ENCODE data around the gene ROR2. TPM values are rescaled to one million over a fixed set of nuclear protein-coding genes. Genes with fewer than 3 reads are reported as not detected.

Gene ROR2
- total RNA-seq, 4 donors from 2014 or later = 35.6 to 67.6 (median 50.6) TPM

DNA sequence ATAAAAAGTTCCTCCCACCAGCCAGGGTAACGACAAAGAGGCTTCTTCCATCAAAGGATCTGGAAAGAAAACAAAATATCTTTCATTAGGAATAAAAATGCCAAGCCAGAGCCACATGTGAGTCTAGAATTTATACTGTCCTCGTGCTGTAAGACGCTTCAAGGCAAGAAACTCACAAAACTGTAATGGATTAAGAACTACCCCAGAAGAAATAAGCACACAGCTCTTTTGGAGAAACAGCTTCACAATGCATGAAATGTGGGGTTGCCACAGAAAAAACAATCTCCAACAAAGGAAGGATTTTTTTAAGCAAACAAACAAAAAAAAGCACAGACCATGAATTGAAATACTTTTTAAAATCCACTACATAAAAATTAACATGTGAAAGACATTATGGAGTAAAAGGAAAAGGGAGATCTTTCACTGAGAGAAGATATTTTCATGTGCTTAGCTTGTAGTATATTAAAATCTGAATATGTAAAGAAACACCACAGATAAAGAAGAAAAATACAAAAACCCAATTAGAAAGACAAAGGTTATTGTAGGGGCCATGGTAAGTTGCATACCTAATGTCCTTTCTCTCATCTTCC lies 385.9 kb downstream of the ROR2 start:
- H3K27ac ChIP-seq = no peak overlapping the region
- no peaks in the 10 kb centered on the region for H3K36me3 ChIP-seq
- no peaks in the 10 kb centered on the region for H3K27me3 ChIP-seq
- H3K4me3 ChIP-seq = no peak overlapping the region
- TF ChIP-seq POLR2A (IDR thresholded peaks at IDR 0.05) = no peak
- TF ChIP-seq, protein P1, sequence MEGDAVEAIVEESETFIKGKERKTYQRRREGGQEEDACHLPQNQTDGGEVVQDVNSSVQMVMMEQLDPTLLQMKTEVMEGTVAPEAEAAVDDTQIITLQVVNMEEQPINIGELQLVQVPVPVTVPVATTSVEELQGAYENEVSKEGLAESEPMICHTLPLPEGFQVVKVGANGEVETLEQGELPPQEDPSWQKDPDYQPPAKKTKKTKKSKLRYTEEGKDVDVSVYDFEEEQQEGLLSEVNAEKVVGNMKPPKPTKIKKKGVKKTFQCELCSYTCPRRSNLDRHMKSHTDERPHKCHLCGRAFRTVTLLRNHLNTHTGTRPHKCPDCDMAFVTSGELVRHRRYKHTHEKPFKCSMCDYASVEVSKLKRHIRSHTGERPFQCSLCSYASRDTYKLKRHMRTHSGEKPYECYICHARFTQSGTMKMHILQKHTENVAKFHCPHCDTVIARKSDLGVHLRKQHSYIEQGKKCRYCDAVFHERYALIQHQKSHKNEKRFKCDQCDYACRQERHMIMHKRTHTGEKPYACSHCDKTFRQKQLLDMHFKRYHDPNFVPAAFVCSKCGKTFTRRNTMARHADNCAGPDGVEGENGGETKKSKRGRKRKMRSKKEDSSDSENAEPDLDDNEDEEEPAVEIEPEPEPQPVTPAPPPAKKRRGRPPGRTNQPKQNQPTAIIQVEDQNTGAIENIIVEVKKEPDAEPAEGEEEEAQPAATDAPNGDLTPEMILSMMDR (IDR thresholded peaks at IDR 0.05) = no peak
- no peaks in the 10 kb centered on the region for H3K4me1 ChIP-seq
- no peak for DNase-seq
- no peaks in the 10 kb centered on the region for H3K9me3 ChIP-seq
- intact Hi-C loops (cut with DNase I; ENCODE audit: low total_unique reads) = no loop called here

DNA sequence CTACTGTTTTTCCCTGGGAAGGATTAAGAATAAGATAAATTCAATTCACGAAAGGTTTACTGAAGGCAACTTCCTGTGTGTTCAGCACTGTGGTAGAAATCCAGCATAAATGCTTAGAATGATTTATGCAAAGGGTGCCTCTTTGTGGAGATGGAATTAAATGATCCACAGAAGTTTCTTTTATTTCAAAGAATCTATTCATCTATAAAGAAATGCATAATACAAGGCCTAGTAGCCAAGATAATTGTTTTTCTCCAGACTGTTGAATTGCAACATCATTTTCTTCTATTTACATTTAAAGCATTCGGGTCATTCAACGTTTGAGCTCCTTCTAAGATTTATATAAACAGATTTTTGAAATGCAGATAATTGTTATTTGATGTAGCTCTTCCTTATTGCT lies 387.6 kb downstream of the ROR2 start:
- no peaks in the 10 kb centered on the region for H3K4me1 ChIP-seq
- no peak for DNase-seq
- intact Hi-C loops (cut with DNase I; ENCODE audit: low total_unique reads) = no loop called here
- TF ChIP-seq POLR2A (IDR thresholded peaks at IDR 0.05) = no peak
- TF ChIP-seq, protein P1 (IDR thresholded peaks at IDR 0.05) = no peak
- no peaks in the 10 kb centered on the region for H3K27me3 ChIP-seq
- no peaks in the 10 kb centered on the region for H3K36me3 ChIP-seq
- H3K27ac ChIP-seq = no peak overlapping the region
- H3K9me3 ChIP-seq = no peaks in the 10 kb centered on the region
- no peak overlapping the region for H3K4me3 ChIP-seq

DNA sequence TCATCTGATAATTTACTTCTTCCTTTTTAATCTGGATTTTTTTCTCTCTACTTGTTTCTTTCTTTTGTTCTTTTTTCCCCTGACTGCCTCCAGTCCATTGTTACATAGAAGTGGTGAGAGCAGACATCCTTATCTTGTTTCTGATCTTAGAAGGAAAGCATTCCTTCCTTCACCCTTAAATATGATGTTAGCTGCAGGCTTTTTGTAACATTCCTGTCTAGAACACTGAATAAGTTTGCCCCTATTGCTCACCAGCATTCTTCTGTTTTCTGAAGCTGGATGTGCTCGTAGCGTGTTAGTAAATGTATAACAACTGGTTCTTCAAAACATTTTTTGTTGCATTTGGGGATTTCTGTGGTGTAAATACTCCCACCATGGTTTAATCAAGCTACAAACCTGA lies 389.7 kb downstream of the ROR2 start:
- H3K27ac ChIP-seq = no peak overlapping the region
- no peaks in the 10 kb centered on the region for H3K9me3 ChIP-seq
- no peak overlapping the region for H3K4me3 ChIP-seq
- intact Hi-C loops (cut with DNase I; ENCODE audit: low total_unique reads) = no loop called here
- no peak for TF ChIP-seq POLR2A (IDR thresholded peaks at IDR 0.05)
- TF ChIP-seq, protein P1 (IDR thresholded peaks at IDR 0.05) = no peak
- no peak for DNase-seq
- H3K27me3 ChIP-seq = no peaks in the 10 kb centered on the region
- H3K36me3 ChIP-seq = no peaks in the 10 kb centered on the region
- H3K4me1 ChIP-seq = no peaks in the 10 kb centered on the region

DNA sequence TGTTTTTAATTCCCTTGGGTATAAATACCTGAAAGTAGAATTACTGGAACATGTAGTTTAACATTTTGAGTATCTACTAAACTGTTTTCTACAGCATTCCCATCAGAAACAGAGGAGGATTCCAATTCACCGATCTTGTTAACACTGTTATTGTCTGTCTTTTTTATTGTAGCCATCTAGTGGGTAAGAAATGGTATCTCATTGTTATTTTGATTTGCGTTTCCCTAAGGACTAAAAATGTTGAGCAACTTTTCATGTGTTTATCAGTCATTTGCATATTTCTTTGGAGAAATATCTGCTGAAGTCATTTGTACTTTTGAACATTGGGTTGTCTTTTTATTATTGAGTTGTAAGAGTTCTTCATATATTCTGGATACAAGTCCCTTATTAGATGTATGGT lies 391.1 kb downstream of the ROR2 start:
- Histone ChIP-seq H3K4me1 (no peaks in the 10 kb centered on the region), H3K9me3 (no peaks in the 10 kb centered on the region), H3K4me3 (no peak overlapping the region), H3K27ac (no peak overlapping the region), H3K27me3 (no peaks in the 10 kb centered on the region), H3K36me3 (no peaks in the 10 kb centered on the region)
- TF ChIP-seq, protein P1 (IDR thresholded peaks at IDR 0.05) = no peak
- no peak for TF ChIP-seq POLR2A (IDR thresholded peaks at IDR 0.05)
- DNase-seq = no peak
- intact Hi-C loops (cut with DNase I; ENCODE audit: low total_unique reads) = no loop called here

DNA sequence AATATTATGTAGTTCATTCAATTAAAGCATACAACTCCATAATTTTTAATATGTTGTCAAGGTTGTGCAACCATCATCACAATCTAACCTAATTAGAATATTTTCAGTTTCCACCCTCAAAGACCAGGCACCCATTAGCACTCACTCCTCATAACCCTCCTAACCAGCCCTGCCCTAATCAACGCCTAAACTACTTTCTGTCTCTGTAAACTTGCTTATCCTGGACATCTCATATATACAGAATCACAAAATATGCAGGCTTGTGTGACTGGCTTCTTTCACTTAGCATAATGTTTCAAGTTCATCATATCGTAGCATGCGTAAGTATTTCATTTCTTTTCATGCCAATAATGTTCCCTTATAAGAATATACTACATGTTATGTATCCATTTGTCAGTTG lies 391.6 kb downstream of the ROR2 start:
- no peak overlapping the region for H3K4me3 ChIP-seq
- no peaks in the 10 kb centered on the region for H3K27me3 ChIP-seq
- H3K36me3 ChIP-seq = no peaks in the 10 kb centered on the region
- no peaks in the 10 kb centered on the region for H3K9me3 ChIP-seq
- intact Hi-C loops (cut with DNase I; ENCODE audit: low total_unique reads) = no loop called here
- no peak overlapping the region for H3K27ac ChIP-seq
- TF ChIP-seq, protein P1 (IDR thresholded peaks at IDR 0.05) = no peak
- no peak for TF ChIP-seq POLR2A (IDR thresholded peaks at IDR 0.05)
- H3K4me1 ChIP-seq = no peaks in the 10 kb centered on the region
- DNase-seq = no peak

All from uterus (tissue), 4 donors.